ENCODE data around the gene FRAS1. TPM values are rescaled to one million over a fixed set of nuclear protein-coding genes. Genes with fewer than 3 reads are reported as not detected.

The FRAS1 gene
- total RNA-seq, 1 donor from 2014 or later, result 28.4 TPM

DNA sequence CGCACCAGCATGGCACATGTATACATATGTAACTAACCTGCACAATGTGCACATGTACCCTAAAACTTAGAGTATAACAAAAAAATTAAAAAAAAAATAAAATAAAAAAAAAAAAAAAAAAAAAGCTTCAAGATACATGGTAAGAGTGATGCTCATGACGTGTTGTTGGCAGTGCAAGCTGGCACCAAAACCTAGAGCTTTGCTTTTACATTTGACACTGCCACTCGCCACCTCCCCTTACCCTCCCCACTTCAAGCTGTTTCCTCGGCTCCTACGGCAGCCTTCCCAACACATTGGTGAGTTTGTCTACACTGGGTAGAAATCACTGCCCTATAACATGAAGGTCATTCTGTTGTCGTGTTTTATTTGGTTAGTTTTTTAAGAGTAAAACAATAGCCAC is 296.8 kb downstream of the FRAS1 start:
- TF ChIP-seq, protein P1, sequence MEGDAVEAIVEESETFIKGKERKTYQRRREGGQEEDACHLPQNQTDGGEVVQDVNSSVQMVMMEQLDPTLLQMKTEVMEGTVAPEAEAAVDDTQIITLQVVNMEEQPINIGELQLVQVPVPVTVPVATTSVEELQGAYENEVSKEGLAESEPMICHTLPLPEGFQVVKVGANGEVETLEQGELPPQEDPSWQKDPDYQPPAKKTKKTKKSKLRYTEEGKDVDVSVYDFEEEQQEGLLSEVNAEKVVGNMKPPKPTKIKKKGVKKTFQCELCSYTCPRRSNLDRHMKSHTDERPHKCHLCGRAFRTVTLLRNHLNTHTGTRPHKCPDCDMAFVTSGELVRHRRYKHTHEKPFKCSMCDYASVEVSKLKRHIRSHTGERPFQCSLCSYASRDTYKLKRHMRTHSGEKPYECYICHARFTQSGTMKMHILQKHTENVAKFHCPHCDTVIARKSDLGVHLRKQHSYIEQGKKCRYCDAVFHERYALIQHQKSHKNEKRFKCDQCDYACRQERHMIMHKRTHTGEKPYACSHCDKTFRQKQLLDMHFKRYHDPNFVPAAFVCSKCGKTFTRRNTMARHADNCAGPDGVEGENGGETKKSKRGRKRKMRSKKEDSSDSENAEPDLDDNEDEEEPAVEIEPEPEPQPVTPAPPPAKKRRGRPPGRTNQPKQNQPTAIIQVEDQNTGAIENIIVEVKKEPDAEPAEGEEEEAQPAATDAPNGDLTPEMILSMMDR (IDR thresholded peaks at IDR 0.05; ENCODE audit: insufficient read depth, low read length, poor library complexity, severe bottlenecking), result no peak
- DNase-seq (ENCODE audit: low read depth), result no peak
- Histone ChIP-seq H3K36me3 (ENCODE audit: control insufficient read depth, insufficient read depth, low read length) (no peaks in the 10 kb centered on the region), H3K4me3 (ENCODE audit: low read depth, low read length) (no peak overlapping the region), H3K27me3 (ENCODE audit: control insufficient read depth, insufficient read depth, low read length) (no peaks in the 10 kb centered on the region)

DNA sequence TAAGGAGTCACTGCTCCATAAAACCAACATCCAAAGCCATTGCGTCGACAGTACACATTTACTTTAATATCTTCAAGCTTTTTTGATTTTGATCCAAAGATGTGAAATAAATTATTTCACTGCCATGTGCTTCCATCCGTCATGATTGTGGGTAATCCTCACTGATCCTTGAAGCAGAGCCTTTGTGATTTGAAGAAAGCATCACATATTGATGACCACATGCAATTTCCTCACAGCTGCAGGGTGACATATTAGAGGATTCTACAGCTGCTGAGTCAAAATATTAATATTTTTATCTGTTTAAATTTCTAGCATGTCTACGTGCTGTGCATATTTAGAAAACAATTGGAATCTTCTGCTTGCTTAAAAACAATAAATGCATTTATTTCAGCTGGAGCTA is 297.7 kb downstream of the FRAS1 start:
- Histone ChIP-seq H3K36me3 (ENCODE audit: control insufficient read depth, insufficient read depth, low read length) (no peaks in the 10 kb centered on the region), H3K4me3 (ENCODE audit: low read depth, low read length) (no peak overlapping the region), H3K27me3 (ENCODE audit: control insufficient read depth, insufficient read depth, low read length) (no peaks in the 10 kb centered on the region)
- DNase-seq (ENCODE audit: low read depth), result no peak
- TF ChIP-seq, protein P1 (IDR thresholded peaks at IDR 0.05; ENCODE audit: insufficient read depth, low read length, poor library complexity, severe bottlenecking), result no peak

DNA sequence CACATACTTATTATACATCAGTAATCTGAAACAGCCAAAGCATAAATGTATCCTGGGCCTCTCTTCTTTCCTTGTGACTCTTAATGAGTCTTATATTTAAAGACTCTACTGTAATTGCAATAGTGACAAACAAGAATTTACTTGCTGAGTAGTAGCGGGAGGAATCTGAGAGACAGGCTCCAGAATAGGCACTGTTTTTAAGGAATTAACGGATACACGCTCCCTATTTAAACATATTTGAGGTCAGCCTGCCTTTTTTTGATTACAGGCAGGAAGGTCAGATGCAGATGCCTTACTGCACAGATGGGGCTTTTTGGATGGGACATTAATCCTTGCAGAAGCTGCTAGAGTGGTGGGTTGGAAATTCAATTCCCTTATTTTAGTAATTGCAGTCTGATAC is 298.2 kb downstream of the FRAS1 start:
- Histone ChIP-seq H3K36me3 (ENCODE audit: control insufficient read depth, insufficient read depth, low read length) (no peaks in the 10 kb centered on the region), H3K27me3 (ENCODE audit: control insufficient read depth, insufficient read depth, low read length) (no peaks in the 10 kb centered on the region), H3K4me3 (ENCODE audit: low read depth, low read length) (no peak overlapping the region)
- TF ChIP-seq, protein P1 (IDR thresholded peaks at IDR 0.05; ENCODE audit: insufficient read depth, low read length, poor library complexity, severe bottlenecking), result no peak
- DNase-seq (ENCODE audit: low read depth), result no peak

DNA sequence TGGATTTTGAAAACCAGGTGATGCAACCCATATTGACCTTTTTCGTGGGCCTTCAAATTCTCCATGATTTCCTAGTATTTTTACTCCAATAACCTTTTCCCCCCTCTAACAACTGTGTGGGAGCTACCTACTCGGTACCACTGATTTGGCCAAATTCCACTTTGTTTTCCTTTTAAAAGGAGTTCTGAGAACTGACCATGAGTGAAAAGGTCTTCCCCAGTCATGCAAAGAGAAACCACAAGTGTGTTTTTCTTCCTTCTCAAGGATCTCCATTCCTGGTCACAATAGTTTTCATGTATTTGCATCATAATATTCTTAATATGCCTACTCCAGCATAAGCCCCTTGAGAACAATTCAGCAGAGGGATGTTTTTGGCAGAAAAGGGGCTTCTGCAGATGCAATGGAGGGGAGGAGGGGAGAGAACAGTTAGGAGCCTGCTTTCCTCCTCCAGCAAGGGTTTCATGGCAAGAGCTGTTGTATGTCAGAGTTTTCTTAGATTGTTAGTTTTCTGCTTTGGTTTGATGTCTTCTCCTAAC is 299.2 kb downstream of the FRAS1 start:
- no peak overlapping the region for H3K4me3 ChIP-seq (ENCODE audit: low read depth, low read length)
- TF ChIP-seq, protein P1 (IDR thresholded peaks at IDR 0.05; ENCODE audit: insufficient read depth, low read length, poor library complexity, severe bottlenecking), result no peak
- H3K27me3 ChIP-seq (ENCODE audit: control insufficient read depth, insufficient read depth, low read length), result no peaks in the 10 kb centered on the region
- no peaks in the 10 kb centered on the region for H3K36me3 ChIP-seq (ENCODE audit: control insufficient read depth, insufficient read depth, low read length)
- peak; percentile 34 for DNase-seq (ENCODE audit: low read depth)

DNA sequence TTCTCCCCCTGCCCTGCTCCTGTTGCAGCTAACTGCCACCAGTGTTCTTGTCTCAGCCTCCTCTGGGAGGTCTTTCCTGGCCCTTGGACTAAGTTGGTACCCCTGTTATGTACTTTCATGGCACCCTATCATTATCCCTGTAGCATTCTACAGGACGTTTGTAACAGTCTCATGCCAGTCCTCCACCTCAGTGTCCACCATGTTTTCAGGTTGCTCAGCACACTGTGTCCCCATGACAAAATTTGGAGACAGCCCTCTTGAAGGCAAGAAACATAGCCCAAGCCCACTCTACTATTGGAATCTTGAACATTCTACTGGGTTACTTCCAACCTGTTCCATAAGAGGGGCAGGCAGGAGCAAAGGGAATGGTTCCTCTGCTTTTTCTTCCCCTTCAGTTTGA is 300.0 kb downstream of the FRAS1 start:
- TF ChIP-seq, protein P1 (IDR thresholded peaks at IDR 0.05; ENCODE audit: insufficient read depth, low read length, poor library complexity, severe bottlenecking), result no peak
- Histone ChIP-seq H3K36me3 (ENCODE audit: control insufficient read depth, insufficient read depth, low read length) (no peaks in the 10 kb centered on the region), H3K4me3 (ENCODE audit: low read depth, low read length) (no peak overlapping the region)

DNA sequence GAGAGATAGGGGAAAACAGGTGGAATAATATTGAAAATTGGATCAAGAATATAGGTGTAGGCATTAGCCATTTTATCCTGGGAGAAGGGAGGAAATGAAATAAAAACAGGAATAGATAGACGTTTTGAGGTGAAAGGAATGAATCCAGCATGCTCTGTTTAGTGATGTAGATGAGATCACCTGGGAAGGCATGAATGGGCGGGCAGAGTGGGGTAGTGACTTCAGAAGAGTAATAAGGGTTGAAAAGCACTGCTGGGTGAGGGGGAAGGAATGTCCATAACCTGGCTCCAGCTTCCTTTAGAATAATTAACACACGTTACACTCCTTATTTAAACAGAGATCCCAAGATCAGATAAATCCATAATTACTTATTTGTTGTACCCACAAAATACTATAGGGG is 303.3 kb downstream of the FRAS1 start:
- TF ChIP-seq, protein P1 (IDR thresholded peaks at IDR 0.05; ENCODE audit: insufficient read depth, low read length, poor library complexity, severe bottlenecking), result no peak
- no peak overlapping the region for H3K4me3 ChIP-seq (ENCODE audit: low read depth, low read length)
- H3K36me3 ChIP-seq (ENCODE audit: control insufficient read depth, insufficient read depth, low read length), result no peaks in the 10 kb centered on the region
- no peak for DNase-seq (ENCODE audit: low read depth)
- no peaks in the 10 kb centered on the region for H3K27me3 ChIP-seq (ENCODE audit: control insufficient read depth, insufficient read depth, low read length)

More for the DNA sequence above, 300.0 kb downstream of the FRAS1 start:
- DNase-seq (ENCODE audit: low read depth), result no peak
- no peaks in the 10 kb centered on the region for H3K27me3 ChIP-seq (ENCODE audit: control insufficient read depth, insufficient read depth, low read length)
